HG03558 (cell line): Measurements from ENCODE around the gene HOXA9.

Experiments
- ATAC-seq: cut with Tn5 transposase; IDR thresholded peaks from one replicate; pipeline ENCODE4 v1.9.1; 2021; ENCODE audit warnings: moderate number of reproducible peaks; ENCODE audit not compliant: unreplicated experiment; ENCODE audit errors: extremely low read depth

Gene HOXA9

GRCh38 chr7:27201580-27202017 is 36.3 kb upstream of the HOXA9 start:
- ATAC-seq, result no peak

GRCh38 chr7:27200761-27201579 is 35.6 kb upstream of the HOXA9 start:
- no peak for ATAC-seq

GRCh38 chr7:27199849-27200760 is 34.8 kb upstream of the HOXA9 start, which contains the start of gene HOXA13:
TSS of gene HOXA13 (minus strand) at chr7:27200091. CDS start at chr7:27200077, 14 bp downstream.
- no peak for ATAC-seq

GRCh38 chr7:27198871-27199801 is 33.8 kb upstream of the HOXA9 start:
- no peak for ATAC-seq

GRCh38 chr7:27198138-27198841 is 33.0 kb upstream of the HOXA9 start:
- ATAC-seq, result no peak

- no peak for ATAC-seq
Observed at GRCh38 chr7:27197137-27198042, 32.1 kb upstream of the HOXA9 start.

GRCh38 chr7:27196287-27196767 is 31.0 kb upstream of the HOXA9 start:
- no peak for ATAC-seq

GRCh38 chr7:27194686-27195379 is 29.5 kb upstream of the HOXA9 start:
- no peak for ATAC-seq

- ATAC-seq, result no peak
Observed at GRCh38 chr7:27194002-27194352, 28.6 kb upstream of the HOXA9 start.

GRCh38 chr7:27193335-27194001 is 28.1 kb upstream of the HOXA9 start:
- no peak for ATAC-seq

GRCh38 chr7:27192546-27193334 is 27.4 kb upstream of the HOXA9 start:
- no peak for ATAC-seq

- no peak for ATAC-seq
Observed at GRCh38 chr7:27191833-27192545, 26.7 kb upstream of the HOXA9 start.

GRCh38 chr7:27191161-27191731 is 25.9 kb upstream of the HOXA9 start:
- ATAC-seq, result no peak

GRCh38 chr7:27189997-27190748 is 24.8 kb upstream of the HOXA9 start:
- ATAC-seq, result no peak
